GM19043 (cell line): ENCODE data around the gene CIDEB.

Source experiments
- ATAC-seq: cut with Tn5 transposase; IDR thresholded peaks from one replicate; pipeline ENCODE4 v1.9.1; 2021; ENCODE audit warnings: low read depth; ENCODE audit not compliant: unreplicated experiment

Gene CIDEB

GRCh38 chr14:24292118-24292807, 15.5 kb downstream of the CIDEB start:
- ATAC-seq: no peak

- no peak for ATAC-seq
Measured at GRCh38 chr14:24291446-24292117, 16.2 kb downstream of the CIDEB start.

- no peak for ATAC-seq
Measured at GRCh38 chr14:24290746-24291145, 17.0 kb downstream of the CIDEB start.

GRCh38 chr14:24289649-24290280, 18.0 kb downstream of the CIDEB start:
- peak; percentile 87 for ATAC-seq

- no peak for ATAC-seq
Measured at GRCh38 chr14:24286996-24287395, 20.8 kb downstream of the CIDEB start.

- no peak for ATAC-seq
Measured at GRCh38 chr14:24285351-24285750, 22.4 kb downstream of the CIDEB start.

GRCh38 chr14:24284501-24285035, 23.2 kb downstream of the CIDEB start:
- ATAC-seq: no peak

- no peak for ATAC-seq
Measured at GRCh38 chr14:24283796-24284460, 23.8 kb downstream of the CIDEB start.

GRCh38 chr14:24282736-24283135, 25.0 kb downstream of the CIDEB start:
- ATAC-seq: no peak

- ATAC-seq: no peak
Measured at GRCh38 chr14:24281636-24282035, 26.1 kb downstream of the CIDEB start.

- ATAC-seq: no peak
Measured at GRCh38 chr14:24280797-24281460, 26.8 kb downstream of the CIDEB start.

GRCh38 chr14:24279301-24280186, 28.2 kb downstream of the CIDEB start:
- no peak for ATAC-seq

- ATAC-seq: no peak
Measured at GRCh38 chr14:24278424-24278823, 29.4 kb downstream of the CIDEB start.

GRCh38 chr14:24277606-24278321, 30.0 kb downstream of the CIDEB start:
- ATAC-seq: no peak

GRCh38 chr14:24277071-24277470, 30.7 kb downstream of the CIDEB start:
- no peak for ATAC-seq

- peak; percentile 35 for ATAC-seq
Measured at GRCh38 chr14:24274101-24274543, 33.7 kb downstream of the CIDEB start.

GRCh38 chr14:24273422-24273998, 34.3 kb downstream of the CIDEB start:
- ATAC-seq: no peak

GRCh38 chr14:24272467-24272866, 35.3 kb downstream of the CIDEB start:
- no peak for ATAC-seq
